Measurements from ENCODE around the gene CARD6.

- TF ChIP-seq CTCF (IDR thresholded peaks at IDR 0.05; ENCODE audit: insufficient read depth, low read depth, low read length) (no peak), EZH2 (IDR thresholded peaks at IDR 0.05; ENCODE audit: insufficient read depth, low read length) (no peak)
Observed at GRCh38 chr5:40798012-40798800, 43.0 kb upstream of the CARD6 start, which contains the start of gene PRKAA1.
